ENCODE results near the gene NIPA2.

NIPA2 gene

DNA sequence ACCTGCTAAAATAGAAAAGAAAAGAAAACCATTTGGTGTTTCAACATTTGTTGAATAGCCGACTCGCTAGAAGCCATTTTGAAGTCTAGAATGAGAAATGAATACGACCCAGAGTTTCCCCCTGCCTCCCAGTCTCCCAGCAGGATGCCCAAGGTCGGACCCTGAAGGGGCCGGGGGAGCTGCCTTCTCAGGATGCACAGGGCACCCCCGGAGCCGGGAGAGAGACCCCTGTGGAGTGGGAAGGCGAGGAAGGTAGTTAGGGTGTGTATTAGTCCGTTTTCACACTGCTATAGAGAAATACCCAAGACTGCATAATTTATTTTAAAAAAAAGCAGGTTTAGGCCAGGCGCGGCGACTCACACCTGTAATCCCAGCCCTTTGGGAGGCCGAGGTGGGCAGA, 44.7 kb downstream of the NIPA2 start:
- Histone ChIP-seq H3K79me2 (ENCODE audit: low read length) (no peaks in the 10 kb centered on the region), H4K20me1 (ENCODE audit: insufficient read depth, low read length) (no peaks in the 10 kb centered on the region), H3K27ac (ENCODE audit: low read length) (no peak overlapping the region), H3K9ac (ENCODE audit: low read length) (no peak overlapping the region), H3K4me3 (ENCODE audit: low read length) (no peak overlapping the region), H3K9me2 (replicated peaks; ENCODE audit: insufficient read depth, low read length) (no peaks in the 10 kb centered on the region), H2AFZ (ENCODE audit: low read length) (no peak overlapping the region), H3K4me2 (ENCODE audit: low read depth, low read length) (no peak overlapping the region), H3K4me1 (ENCODE audit: low read length) (no peaks in the 10 kb centered on the region), H3K9me3 (replicated peaks; ENCODE audit: insufficient read depth, low read length) (no peaks in the 10 kb centered on the region), H3F3A (ENCODE audit: insufficient read depth, low read length) (no peaks in the 10 kb centered on the region), H3K36me3 (replicated peaks; ENCODE audit: insufficient read depth, low read length) (no peaks in the 10 kb centered on the region), H3K27me3 (replicated peaks; ENCODE audit: insufficient read depth, low read length) (no peaks in the 10 kb centered on the region)
- TF ChIP-seq, protein P1, sequence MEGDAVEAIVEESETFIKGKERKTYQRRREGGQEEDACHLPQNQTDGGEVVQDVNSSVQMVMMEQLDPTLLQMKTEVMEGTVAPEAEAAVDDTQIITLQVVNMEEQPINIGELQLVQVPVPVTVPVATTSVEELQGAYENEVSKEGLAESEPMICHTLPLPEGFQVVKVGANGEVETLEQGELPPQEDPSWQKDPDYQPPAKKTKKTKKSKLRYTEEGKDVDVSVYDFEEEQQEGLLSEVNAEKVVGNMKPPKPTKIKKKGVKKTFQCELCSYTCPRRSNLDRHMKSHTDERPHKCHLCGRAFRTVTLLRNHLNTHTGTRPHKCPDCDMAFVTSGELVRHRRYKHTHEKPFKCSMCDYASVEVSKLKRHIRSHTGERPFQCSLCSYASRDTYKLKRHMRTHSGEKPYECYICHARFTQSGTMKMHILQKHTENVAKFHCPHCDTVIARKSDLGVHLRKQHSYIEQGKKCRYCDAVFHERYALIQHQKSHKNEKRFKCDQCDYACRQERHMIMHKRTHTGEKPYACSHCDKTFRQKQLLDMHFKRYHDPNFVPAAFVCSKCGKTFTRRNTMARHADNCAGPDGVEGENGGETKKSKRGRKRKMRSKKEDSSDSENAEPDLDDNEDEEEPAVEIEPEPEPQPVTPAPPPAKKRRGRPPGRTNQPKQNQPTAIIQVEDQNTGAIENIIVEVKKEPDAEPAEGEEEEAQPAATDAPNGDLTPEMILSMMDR (IDR thresholded peaks at IDR 0.05; ENCODE audit: low read length): no peak
- TF ChIP-seq EZH2 (optimal IDR thresholded peaks at IDR 0.05; ENCODE audit: low read depth, low read length): no peak
- DNase-seq: no peak

DNA sequence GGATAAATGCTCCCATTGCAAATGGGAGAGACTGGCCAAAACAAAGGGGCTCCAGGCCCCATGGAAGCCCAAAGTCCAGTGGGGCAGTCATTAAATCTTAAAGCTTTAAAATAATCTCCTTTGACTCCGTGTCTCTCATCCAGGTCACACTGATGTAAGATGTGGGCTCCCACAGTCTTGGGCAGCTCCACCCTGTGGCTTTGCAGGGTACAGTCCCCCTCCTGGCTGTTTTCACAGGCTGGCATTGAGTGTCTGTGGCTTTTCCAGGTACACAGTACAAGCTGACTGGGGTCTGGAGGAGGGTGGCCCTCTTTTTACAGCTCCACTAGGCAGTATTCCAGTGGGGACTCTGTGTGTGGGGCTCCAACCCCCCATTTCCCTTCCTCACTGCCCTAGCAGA, 45.9 kb downstream of the NIPA2 start:
- H3F3A ChIP-seq (ENCODE audit: insufficient read depth, low read length): no peaks in the 10 kb centered on the region
- H3K27me3 ChIP-seq (replicated peaks; ENCODE audit: insufficient read depth, low read length): no peaks in the 10 kb centered on the region
- H3K4me3 ChIP-seq (ENCODE audit: low read length): no peak overlapping the region
- no peaks in the 10 kb centered on the region for H3K36me3 ChIP-seq (replicated peaks; ENCODE audit: insufficient read depth, low read length)
- H3K9me3 ChIP-seq (replicated peaks; ENCODE audit: insufficient read depth, low read length): no peaks in the 10 kb centered on the region
- TF ChIP-seq, protein P1 (IDR thresholded peaks at IDR 0.05; ENCODE audit: low read length): no peak
- no peak for TF ChIP-seq EZH2 (optimal IDR thresholded peaks at IDR 0.05; ENCODE audit: low read depth, low read length)
- no peak for TF ChIP-seq EZH2phosphoT487 (IDR thresholded peaks at IDR 0.05; ENCODE audit: low read length)
- no peaks in the 10 kb centered on the region for H3K9me2 ChIP-seq (replicated peaks; ENCODE audit: insufficient read depth, low read length)
- no peak overlapping the region for H3K9ac ChIP-seq (ENCODE audit: low read length)
- no peaks in the 10 kb centered on the region for H4K20me1 ChIP-seq (ENCODE audit: insufficient read depth, low read length)
- no peaks in the 10 kb centered on the region for H3K4me1 ChIP-seq (ENCODE audit: low read length)
- DNase-seq: no peak
- H3K79me2 ChIP-seq (ENCODE audit: low read length): no peaks in the 10 kb centered on the region
- H3K4me2 ChIP-seq (ENCODE audit: low read depth, low read length): no peak overlapping the region
- no peak overlapping the region for H2AFZ ChIP-seq (ENCODE audit: low read length)
- no peak overlapping the region for H3K27ac ChIP-seq (ENCODE audit: low read length)

DNA sequence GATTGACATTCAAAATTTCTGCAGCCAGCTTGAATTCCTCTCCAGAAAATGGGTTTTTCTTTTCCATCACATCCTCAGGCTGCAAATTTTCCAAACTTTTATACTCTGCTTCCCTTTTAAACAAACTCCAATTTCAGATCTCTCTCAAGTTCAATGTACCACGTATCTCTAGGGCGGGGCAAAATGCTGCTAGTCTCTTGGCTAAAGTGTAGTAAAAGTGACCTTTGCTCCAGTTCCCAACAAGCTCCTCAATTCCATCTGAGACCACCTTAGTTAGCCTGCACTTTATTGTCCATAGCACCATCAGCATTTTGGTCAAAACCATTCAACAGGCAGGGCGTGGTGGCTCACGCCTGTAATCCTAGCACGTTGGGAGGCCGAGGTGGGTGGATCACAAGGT, 46.7 kb downstream of the NIPA2 start:
- no peak overlapping the region for H2AFZ ChIP-seq (ENCODE audit: low read length)
- H3K9me3 ChIP-seq (replicated peaks; ENCODE audit: insufficient read depth, low read length): no peaks in the 10 kb centered on the region
- H3K4me3 ChIP-seq (ENCODE audit: low read length): no peak overlapping the region
- H3K27ac ChIP-seq (ENCODE audit: low read length): no peak overlapping the region
- H4K20me1 ChIP-seq (ENCODE audit: insufficient read depth, low read length): no peaks in the 10 kb centered on the region
- H3K9me2 ChIP-seq (replicated peaks; ENCODE audit: insufficient read depth, low read length): no peaks in the 10 kb centered on the region
- H3K27me3 ChIP-seq (replicated peaks; ENCODE audit: insufficient read depth, low read length): no peaks in the 10 kb centered on the region
- no peak overlapping the region for H3K9ac ChIP-seq (ENCODE audit: low read length)
- DNase-seq: no peak
- no peaks in the 10 kb centered on the region for H3K79me2 ChIP-seq (ENCODE audit: low read length)
- no peaks in the 10 kb centered on the region for H3K36me3 ChIP-seq (replicated peaks; ENCODE audit: insufficient read depth, low read length)
- no peaks in the 10 kb centered on the region for H3F3A ChIP-seq (ENCODE audit: insufficient read depth, low read length)
- TF ChIP-seq, protein P1 (IDR thresholded peaks at IDR 0.05; ENCODE audit: low read length): no peak
- TF ChIP-seq EZH2phosphoT487 (IDR thresholded peaks at IDR 0.05; ENCODE audit: low read length): no peak
- no peak for TF ChIP-seq EZH2 (optimal IDR thresholded peaks at IDR 0.05; ENCODE audit: low read depth, low read length)
- no peaks in the 10 kb centered on the region for H3K4me1 ChIP-seq (ENCODE audit: low read length)
- H3K4me2 ChIP-seq (ENCODE audit: low read depth, low read length): no peak overlapping the region
